Left forelimb (tissue), 1 donor: ENCODE data around the gene EXOSC5.
"Not testable (repeated sequence)": the region's sequence is repeated elsewhere in the genome, so short reads cannot be mapped to it uniquely, and the experiment has no call there.

Source experiments
- DNase-seq: peaks from one replicate; pipeline ENCODE4 v3.0.0-alpha.2; 2018; ENCODE audit warnings: low spot score

EXOSC5 gene

DNA sequence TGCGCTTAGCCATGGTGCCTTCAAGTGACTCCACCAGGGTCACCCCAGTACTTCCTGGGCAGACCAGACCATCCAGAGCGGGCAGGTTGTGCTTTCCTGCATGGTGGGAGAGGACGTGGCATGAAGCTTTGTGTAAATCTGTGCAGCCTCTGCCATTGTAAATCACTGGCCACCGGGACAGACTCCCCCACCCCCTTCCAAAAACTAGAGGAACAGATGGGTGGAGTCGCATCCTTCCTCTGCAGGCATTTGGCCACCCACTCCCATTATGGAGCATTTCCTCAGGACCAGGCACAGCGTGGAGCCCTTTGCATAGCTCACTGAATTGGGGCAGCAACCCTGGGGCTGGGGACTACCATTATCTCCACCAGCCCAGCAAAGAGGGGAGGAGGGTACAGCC, 8.6 kb upstream of the EXOSC5 start:
- no peak for DNase-seq

- no peak for DNase-seq
Measured at GRCh38 chr19:41403181-41403970, 6.2 kb upstream of the EXOSC5 start.

GRCh38 chr19:41402010-41402409, 4.9 kb upstream of the EXOSC5 start:
- DNase-seq, result no peak

GRCh38 chr19:41401483-41401882, 4.3 kb upstream of the EXOSC5 start:
- DNase-seq, result no peak

GRCh38 chr19:41399525-41399924, 2.4 kb upstream of the EXOSC5 start:
- no peak for DNase-seq

GRCh38 chr19:41399091-41399490, 1.9 kb upstream of the EXOSC5 start:
- no peak for DNase-seq

DNA sequence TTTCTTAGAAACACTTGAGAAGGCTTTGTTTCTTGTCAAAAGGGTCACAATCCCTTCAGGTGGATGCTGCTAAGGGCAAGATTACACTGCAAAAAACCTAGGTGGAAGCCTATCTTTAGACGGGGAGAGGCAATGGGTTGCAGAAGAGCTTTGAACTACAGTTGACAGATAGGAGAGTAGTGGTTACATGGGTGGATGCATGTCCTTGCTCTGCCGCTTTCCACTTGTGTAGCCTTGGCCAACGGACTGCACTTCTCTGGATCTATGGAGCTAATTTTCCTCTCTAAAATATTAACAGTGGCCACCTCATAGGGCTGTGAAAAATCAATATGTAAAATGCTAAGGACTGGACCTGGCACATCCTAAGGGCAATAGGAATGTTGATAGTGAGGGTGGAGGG, 1.4 kb upstream of the EXOSC5 start:
- DNase-seq, result no peak

GRCh38 chr19:41398050-41398418, 875 bp upstream of the EXOSC5 start:
- no peak for DNase-seq

GRCh38 chr19:41395355-41395754, 1.8 kb downstream of the EXOSC5 start:
- no peak for DNase-seq

- no peak for DNase-seq
Measured at GRCh38 chr19:41392775-41393174, 4.4 kb downstream of the EXOSC5 start.

DNA sequence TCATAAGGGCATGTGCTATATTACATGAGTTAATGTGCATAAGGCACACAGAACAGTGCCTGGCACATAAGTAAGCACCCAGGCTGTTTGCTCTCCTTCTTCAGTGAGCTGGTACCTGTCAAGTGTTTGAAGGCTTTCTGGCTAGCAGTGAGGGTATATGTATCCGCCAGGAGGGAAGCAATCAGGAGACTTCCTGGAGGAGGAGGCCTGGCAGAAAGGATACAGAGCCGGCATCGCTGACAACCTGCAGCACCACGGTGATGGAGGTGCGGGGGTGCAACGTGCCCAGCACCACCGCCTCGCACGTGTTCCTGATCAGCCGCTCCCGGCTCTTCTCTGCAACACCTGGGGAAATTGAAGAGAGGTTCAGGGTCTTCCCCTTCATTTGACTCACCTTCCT, 5.5 kb downstream of the EXOSC5 start:
- no peak for DNase-seq

- no peak for DNase-seq
Measured at GRCh38 chr19:41386442-41386841, 10.7 kb downstream of the EXOSC5 start.

DNA sequence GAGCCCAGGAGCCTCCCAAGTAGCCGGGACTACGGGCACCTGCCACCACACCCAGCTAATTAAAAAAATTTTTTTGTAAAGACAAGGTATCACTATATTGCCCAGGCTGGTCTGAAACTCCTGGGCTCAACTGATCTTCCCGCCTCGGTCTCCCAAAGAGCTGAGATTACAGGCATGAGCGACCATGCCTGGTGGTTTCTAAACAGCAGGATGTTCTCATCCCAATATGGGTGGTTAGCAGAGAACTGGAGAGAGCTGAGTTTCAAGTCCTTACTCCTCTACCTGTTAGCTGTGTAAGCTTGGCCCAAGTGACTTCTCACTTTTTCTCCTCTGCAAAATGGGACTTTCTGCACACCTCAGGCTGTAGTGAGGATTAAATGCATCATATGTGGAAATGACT, 12.8 kb downstream of the EXOSC5 start:
- no peak for DNase-seq

DNA sequence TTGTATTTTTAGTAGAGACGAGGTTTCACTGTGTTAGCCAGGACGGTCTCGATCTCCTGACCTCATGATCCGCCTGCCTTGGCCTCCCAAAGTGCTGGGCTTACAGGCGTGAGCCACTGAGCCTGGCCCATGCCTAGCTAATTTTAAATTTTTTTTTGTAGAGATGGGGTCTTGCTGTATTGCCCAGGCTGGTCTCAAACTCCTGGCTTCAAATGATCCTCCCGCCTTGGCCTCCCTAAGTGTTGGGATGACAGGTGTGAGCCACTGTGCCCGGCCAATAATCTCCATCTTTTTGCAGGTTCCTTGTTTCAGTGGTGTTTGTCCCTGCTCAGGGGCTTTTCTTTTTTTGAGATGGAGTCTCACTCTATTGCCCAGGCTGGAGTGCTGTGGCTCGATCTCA, 15.6 kb downstream of the EXOSC5 start:
- not testable (repeated sequence) for DNase-seq

DNA sequence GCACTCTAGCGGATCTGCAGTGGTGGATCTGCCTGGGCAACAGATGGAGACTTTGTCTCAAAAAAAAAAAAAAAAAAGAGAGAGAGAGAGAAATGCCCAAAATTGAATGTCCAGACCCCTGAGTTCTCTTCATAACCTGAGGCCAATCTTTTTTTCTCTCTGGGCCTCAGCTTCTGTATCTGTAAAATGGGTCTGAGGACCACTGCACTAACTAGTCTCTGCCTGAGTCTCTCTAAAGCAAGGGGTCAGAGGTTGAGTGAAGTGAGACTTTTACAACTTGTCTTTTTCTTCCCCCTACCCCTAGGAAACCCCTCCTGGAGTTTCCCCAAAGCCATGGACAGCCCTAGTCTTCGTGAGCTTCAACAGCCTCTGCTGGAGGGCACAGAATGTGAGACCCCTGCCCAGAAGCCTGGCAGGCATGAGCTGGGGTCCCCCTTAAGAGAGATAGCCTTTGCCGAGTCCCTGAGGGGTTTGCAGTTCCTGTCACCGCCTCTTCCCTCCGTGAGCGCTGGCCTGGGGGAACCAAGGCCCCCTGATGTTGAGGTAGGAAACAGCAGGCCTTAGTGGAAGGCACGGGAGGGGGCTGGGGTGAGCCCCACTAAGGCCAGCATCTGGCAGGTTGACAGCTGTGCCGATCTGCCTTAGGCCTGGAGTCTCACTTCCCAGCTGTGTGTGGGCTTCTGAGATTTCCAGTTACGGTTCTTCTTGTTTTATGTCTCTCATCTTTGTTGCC, 19.0 kb downstream of the EXOSC5 start:
- no peak for DNase-seq

GRCh38 chr19:41376998-41377365, 20.2 kb downstream of the EXOSC5 start:
- no peak for DNase-seq

- no peak for DNase-seq
Measured at GRCh38 chr19:41376241-41376997, 20.7 kb downstream of the EXOSC5 start, which contains the start of gene TMEM91. Gene TMEM91, plus strand, starts transcription at chr19:41376533. Its CDS starts 1,777 bp downstream, at chr19:41378310.

GRCh38 chr19:41373993-41374392, 23.2 kb downstream of the EXOSC5 start:
- peak; percentile 93 for DNase-seq

GRCh38 chr19:41372501-41372900, 24.7 kb downstream of the EXOSC5 start:
- DNase-seq, result no peak

- DNase-seq, result no peak
Measured at GRCh38 chr19:41371541-41371940, 25.6 kb downstream of the EXOSC5 start.

DNA sequence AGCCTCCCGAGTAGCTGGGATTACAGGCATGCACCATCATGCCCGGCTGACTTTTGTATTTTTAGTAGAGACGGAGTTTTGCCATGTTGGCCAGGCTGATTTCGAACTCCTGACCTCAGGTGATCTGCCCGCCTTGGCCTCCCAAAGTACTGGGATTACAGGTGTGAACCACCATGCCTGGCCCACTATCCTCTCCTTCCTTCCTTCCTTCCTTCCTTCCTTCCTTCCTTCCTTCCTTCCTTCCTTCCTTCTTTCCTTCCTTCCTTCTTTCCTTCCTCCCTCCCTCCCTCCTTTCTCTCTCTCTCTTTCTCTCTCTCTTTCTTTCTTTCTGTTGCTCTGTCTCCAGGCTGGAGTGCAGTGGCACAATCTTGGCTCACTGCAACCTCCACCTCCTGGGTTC, 26.0 kb downstream of the EXOSC5 start:
- DNase-seq, result not testable (repeated sequence)

DNA sequence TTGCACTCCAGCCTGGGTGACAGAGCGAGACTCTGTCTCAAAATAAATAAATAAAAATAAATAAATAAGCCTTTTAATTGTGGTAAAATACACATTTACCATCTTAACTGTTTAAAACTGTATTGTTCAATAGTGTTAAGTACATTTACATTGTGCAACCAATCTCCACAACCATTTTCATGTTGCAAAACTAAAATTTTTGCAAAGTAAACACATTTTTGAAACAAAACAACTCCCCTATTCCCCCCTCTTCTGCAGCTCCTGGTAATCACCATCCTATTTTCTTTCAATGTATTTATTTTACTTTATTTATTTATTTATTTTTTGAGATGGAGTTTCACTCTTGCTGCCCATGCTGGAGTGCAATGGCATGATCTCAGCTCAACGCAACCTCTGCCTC, 27.4 kb downstream of the EXOSC5 start:
- no peak for DNase-seq

DNA sequence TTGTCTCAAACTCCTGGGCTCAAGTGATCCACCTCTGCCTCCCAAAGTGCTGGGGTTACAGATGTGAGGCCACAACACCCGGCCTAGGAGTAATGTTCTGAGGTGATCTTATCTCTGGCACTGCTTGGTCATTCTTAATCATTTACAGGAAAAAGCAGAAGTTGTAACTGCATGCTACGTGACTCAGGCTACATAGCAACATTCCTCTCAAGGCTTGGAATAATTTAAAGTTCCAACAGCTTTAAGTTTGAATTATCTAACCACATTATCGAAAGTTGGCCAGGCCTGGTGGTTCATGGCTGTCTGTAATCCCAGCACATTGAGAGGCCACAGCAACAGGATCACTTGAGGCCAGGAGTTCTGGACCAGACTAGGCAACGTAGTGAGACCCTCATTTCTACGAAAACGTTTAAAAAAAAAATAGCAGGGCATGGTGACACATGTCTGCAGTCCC, 29.3 kb downstream of the EXOSC5 start:
- DNase-seq, result no peak
